Osteoblast (primary cell): ENCODE measurements around the gene LY86. TPM values are rescaled to one million over a fixed set of nuclear protein-coding genes. Genes with fewer than 3 reads are reported as not detected.

Experiments used
- DNase-seq: peaks from one replicate; pipeline ENCODE4 v3.0.0; 2011; ENCODE audit warnings: low spot score, mixed read lengths; ENCODE audit not compliant: insufficient read length; ENCODE audit errors: missing footprints
- H2AFZ ChIP-seq: 2 replicates; pipeline ENCODE4 v1.6.0; 2011; ENCODE audit warnings: mild to moderate bottlenecking, low read length
- H3K27ac ChIP-seq: 2 replicates; pipeline ENCODE4 v1.5.1; 2011; ENCODE audit warnings: mild to moderate bottlenecking, low read depth, low read length, moderate library complexity
- H3K27me3 ChIP-seq: 2 replicates; pipeline ENCODE4 v1.6.0; 2012; ENCODE audit warnings: mild to moderate bottlenecking, control low read depth, inconsistent platforms, low read length, moderate library complexity; ENCODE audit not compliant: insufficient read depth
- H3K36me3 ChIP-seq: 2 replicates; pipeline ENCODE4 v1.5.1; 2011; ENCODE audit warnings: mild to moderate bottlenecking, low read length, control low read depth, moderate library complexity; ENCODE audit not compliant: insufficient read depth
- H3K4me1 ChIP-seq: 2 replicates; pipeline ENCODE4 v1.5.1; 2011; ENCODE audit warnings: mild to moderate bottlenecking, low read length, control low read depth, moderate library complexity; ENCODE audit not compliant: insufficient read depth
- H3K4me2 ChIP-seq: 2 replicates; pipeline ENCODE4 v1.6.0; 2011; ENCODE audit warnings: mild to moderate bottlenecking, low read length; ENCODE audit not compliant: insufficient read depth
- H3K4me3 ChIP-seq: fragments of 200-600 bp; sonication (generic); 3 replicates; pipeline ENCODE4 v1.5.1; 2012; ENCODE audit warnings: mild to moderate bottlenecking, low read length, inconsistent platforms; ENCODE audit not compliant: insufficient read depth
- H3K79me2 ChIP-seq: 2 replicates; pipeline ENCODE4 v1.6.0; 2012; ENCODE audit warnings: mild to moderate bottlenecking, low read length, control low read depth, inconsistent platforms; ENCODE audit not compliant: insufficient read depth
- H3K9me3 ChIP-seq: 2 replicates; pipeline ENCODE4 v1.5.1; 2011; ENCODE audit warnings: low read depth, low read length, control low read depth
- H4K20me1 ChIP-seq: 2 replicates; pipeline ENCODE4 v1.6.0; 2012; ENCODE audit warnings: mild to moderate bottlenecking, low read length, control low read depth; ENCODE audit not compliant: insufficient read depth
- CTCF ChIP-seq: IDR thresholded peaks from 2 replicates; pipeline ENCODE4 v1.5.1; 2011; ENCODE audit warnings: mild to moderate bottlenecking, low read depth, low read length, moderate library complexity; ENCODE audit errors: extremely low read depth
- total RNA-seq: library from RNA; depleted of rRNA; stranded (reverse); fragments of >200 nt; gene quantifications from 2 replicates; pipeline ENCODE4 v1.2.3, GENCODE V29; 2012

Gene LY86
- total RNA-seq, 1 donor: not detected

GRCh38 chr6:6565488-6565887 is 23.0 kb upstream of the LY86 start:
- Histone ChIP-seq H3K27ac (no peak overlapping the region), H4K20me1 (no peaks in the 10 kb centered on the region), H3K4me1 (no peaks in the 10 kb centered on the region), H3K4me3 (no peak overlapping the region), H3K9me3 (no peaks in the 10 kb centered on the region), H3K36me3 (no peaks in the 10 kb centered on the region), H3K27me3 (no peaks in the 10 kb centered on the region), H3K79me2 (no peaks in the 10 kb centered on the region), H2AFZ (no peak overlapping the region), H3K4me2 (no peak overlapping the region)
- TF ChIP-seq CTCF: no peak
- DNase-seq: no peak

- H3K79me2 ChIP-seq: no peaks in the 10 kb centered on the region
- H3K27me3 ChIP-seq: no peaks in the 10 kb centered on the region
- no peaks in the 10 kb centered on the region for H3K4me1 ChIP-seq
- no peaks in the 10 kb centered on the region for H4K20me1 ChIP-seq
- H3K9me3 ChIP-seq: no peaks in the 10 kb centered on the region
- H3K27ac ChIP-seq: no peak overlapping the region
- H3K4me3 ChIP-seq: no peak overlapping the region
- TF ChIP-seq CTCF: no peak
- no peak for DNase-seq
- H3K4me2 ChIP-seq: no peak overlapping the region
- H2AFZ ChIP-seq: no peak overlapping the region
- H3K36me3 ChIP-seq: no peaks in the 10 kb centered on the region
These were observed 21.8 kb upstream of the LY86 start for GRCh38 chr6:6566766-6567165.

GRCh38 chr6:6569096-6569810 is 19.3 kb upstream of the LY86 start:
- DNase-seq: no peak
- H3K27ac ChIP-seq: no peak overlapping the region
- H3K4me3 ChIP-seq: no peak overlapping the region
- H4K20me1 ChIP-seq: no peaks in the 10 kb centered on the region
- H3K27me3 ChIP-seq: no peaks in the 10 kb centered on the region
- H3K4me1 ChIP-seq: no peaks in the 10 kb centered on the region
- H2AFZ ChIP-seq: no peak overlapping the region
- H3K4me2 ChIP-seq: no peak overlapping the region
- no peaks in the 10 kb centered on the region for H3K79me2 ChIP-seq
- no peaks in the 10 kb centered on the region for H3K36me3 ChIP-seq
- no peaks in the 10 kb centered on the region for H3K9me3 ChIP-seq
- no peak for TF ChIP-seq CTCF

- Histone ChIP-seq H3K36me3 (no peaks in the 10 kb centered on the region), H3K4me1 (no peaks in the 10 kb centered on the region), H3K27ac (no peak overlapping the region), H3K4me3 (no peak overlapping the region), H3K9me3 (no peaks in the 10 kb centered on the region), H3K79me2 (no peaks in the 10 kb centered on the region), H3K27me3 (no peaks in the 10 kb centered on the region), H3K4me2 (no peak overlapping the region), H4K20me1 (no peaks in the 10 kb centered on the region), H2AFZ (no peak overlapping the region)
- TF ChIP-seq CTCF: no peak
- no peak for DNase-seq
These were observed 18.7 kb upstream of the LY86 start for GRCh38 chr6:6569811-6570164.
